NCI-H146 treated with DMSO at 0.1 percent for 48 hours (cell line): Measurements from ENCODE around the gene COX7C.
A peak's percentile ranks its signal among the peaks of the same experiment; 100 is the strongest.
"Not testable (repeated sequence)": the region's sequence is repeated elsewhere in the genome, so short reads cannot be mapped to it uniquely, and the experiment has no call there.

Experiments
- DNase-seq: peaks from one replicate; lab custom pipeline; 2025; ENCODE audit not compliant: unreplicated experiment; lab: John Stamatoyannopoulos, UW

The COX7C gene

GRCh38 chr5:86617756-86618576 is at the start of gene COX7C:
TSS of gene COX7C (plus strand) at chr5:86617941. CDS start at chr5:86618056, 115 bp downstream.
- peak; percentile 90 for DNase-seq

GRCh38 chr5:86569522-86570426 is 48.0 kb upstream of the COX7C start:
- not testable (repeated sequence) for DNase-seq

- DNase-seq, result no peak
Measured at GRCh38 chr5:86570427-86571083, 47.2 kb upstream of the COX7C start.

GRCh38 chr5:86571109-86571508 is 46.6 kb upstream of the COX7C start:
- not testable (repeated sequence) for DNase-seq

- DNase-seq, result no peak
Measured at GRCh38 chr5:86572825-86573517, 44.8 kb upstream of the COX7C start.

GRCh38 chr5:86579502-86579901 is 38.2 kb upstream of the COX7C start:
- DNase-seq, result no peak

- no peak for DNase-seq
Measured at GRCh38 chr5:86596476-86596875, 21.3 kb upstream of the COX7C start.

- DNase-seq, result no peak
Measured at GRCh38 chr5:86605881-86606280, 11.9 kb upstream of the COX7C start.

- no peak for DNase-seq
Measured at GRCh38 chr5:86613455-86613854, 4.3 kb upstream of the COX7C start.

GRCh38 chr5:86617309-86617755 is 409 bp upstream of the COX7C start:
- DNase-seq, result no peak

- DNase-seq, result no peak
Measured at GRCh38 chr5:86623785-86624483, 6.2 kb downstream of the COX7C start.

GRCh38 chr5:86625148-86625547 is 7.4 kb downstream of the COX7C start:
- DNase-seq, result no peak

GRCh38 chr5:86626149-86626548 is 8.4 kb downstream of the COX7C start:
- DNase-seq, result no peak

GRCh38 chr5:86631165-86631564 is 13.4 kb downstream of the COX7C start:
- DNase-seq, result no peak

- DNase-seq, result no peak
Measured at GRCh38 chr5:86640998-86641397, 23.3 kb downstream of the COX7C start.

- no peak for DNase-seq
Measured at GRCh38 chr5:86644843-86645242, 27.1 kb downstream of the COX7C start.

- DNase-seq, result no peak
Measured at GRCh38 chr5:86645885-86646284, 28.1 kb downstream of the COX7C start.

- DNase-seq, result no peak
Measured at GRCh38 chr5:86646671-86647070, 28.9 kb downstream of the COX7C start.

GRCh38 chr5:86649832-86650505 is 32.2 kb downstream of the COX7C start:
- DNase-seq, result no peak

GRCh38 chr5:86660771-86661170 is 43.0 kb downstream of the COX7C start:
- not testable (repeated sequence) for DNase-seq
